Activated CD8-positive, alpha-beta memory T cell treated with anti-CD3 and anti-CD28 coated beads, Interleukin-2, amount 50 U/mL, for 4 hours (primary cell): Measurements from ENCODE around the gene STIM1.

Source experiments
- DNase-seq: peaks from one replicate; pipeline ENCODE4 v3.0.0-alpha.2; 2020

The STIM1 gene

DNA sequence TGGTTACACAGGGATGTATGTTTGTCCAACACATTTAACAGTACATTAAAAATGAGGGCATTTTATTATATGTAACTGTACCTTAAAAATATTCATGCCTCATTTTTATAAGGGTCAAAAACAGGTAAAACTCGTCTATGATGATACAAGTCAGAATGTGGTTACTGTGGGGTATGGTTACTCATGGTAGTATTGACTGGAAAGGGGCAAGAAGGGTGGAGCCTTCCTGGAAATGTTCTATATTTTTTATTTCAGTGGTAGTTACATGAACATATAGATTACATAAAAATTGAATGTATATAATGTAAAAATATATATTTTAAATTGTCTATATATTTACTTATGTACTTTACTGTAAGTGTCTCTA lies 99.8 kb downstream of the STIM1 start:
- no peak for DNase-seq

DNA sequence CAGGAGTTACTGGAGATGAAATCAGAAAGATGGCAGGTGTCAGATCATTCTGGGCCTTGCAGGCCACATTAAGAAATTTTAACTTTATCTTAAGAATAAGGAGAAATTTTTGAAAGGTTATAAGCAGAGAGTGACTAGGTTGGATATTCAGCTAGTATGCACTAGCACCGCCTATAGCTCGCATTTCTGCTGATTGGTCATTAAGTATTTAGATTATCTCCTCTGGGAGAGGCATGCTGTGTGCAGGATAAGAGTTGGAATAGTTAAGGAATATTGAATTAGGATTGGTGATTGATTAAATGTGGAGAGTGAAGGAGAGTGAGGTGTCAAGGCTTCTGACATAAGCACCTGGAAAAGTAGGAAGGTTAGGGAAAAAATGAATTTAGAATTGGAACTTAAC lies 100.6 kb downstream of the STIM1 start:
- DNase-seq: no peak

DNA sequence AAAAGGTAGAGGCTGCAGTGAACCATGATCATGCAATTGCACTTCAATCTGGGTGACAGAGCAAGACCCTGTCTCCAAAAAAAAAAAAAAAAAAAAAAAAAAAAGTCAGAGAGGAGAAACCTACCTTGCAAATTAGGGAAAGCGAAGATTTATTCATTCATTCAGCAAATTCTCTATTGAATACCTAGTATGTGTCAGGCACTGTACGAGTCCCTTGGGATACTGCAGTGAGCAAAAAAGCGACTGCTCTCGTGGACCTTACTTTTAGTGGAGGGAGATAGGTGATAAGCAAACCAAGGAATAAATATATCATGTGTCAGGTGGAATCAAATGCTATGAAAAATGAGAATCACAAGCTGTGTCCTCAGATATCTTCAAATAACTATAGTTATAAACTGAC lies 101.3 kb downstream of the STIM1 start:
- no peak for DNase-seq

DNA sequence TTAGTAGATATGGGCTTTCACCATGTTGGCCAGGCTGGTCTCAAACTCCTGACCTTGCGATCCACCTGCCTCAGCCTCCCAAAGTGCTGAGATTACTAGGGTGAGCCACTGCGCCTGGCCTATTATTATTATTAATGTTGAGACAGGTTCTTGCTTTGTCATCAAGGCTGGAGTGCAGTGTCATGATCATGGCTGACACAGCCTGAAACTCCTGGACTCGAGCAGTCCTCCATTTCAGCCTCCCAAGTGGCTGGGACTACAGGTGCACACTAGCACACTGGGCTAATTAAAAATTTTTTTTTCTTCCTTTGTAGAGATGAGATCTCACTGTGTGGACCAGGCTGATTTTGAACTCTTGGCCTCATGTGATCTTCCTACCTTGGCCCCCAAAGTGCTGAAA lies 102.0 kb downstream of the STIM1 start:
- DNase-seq: no peak

DNA sequence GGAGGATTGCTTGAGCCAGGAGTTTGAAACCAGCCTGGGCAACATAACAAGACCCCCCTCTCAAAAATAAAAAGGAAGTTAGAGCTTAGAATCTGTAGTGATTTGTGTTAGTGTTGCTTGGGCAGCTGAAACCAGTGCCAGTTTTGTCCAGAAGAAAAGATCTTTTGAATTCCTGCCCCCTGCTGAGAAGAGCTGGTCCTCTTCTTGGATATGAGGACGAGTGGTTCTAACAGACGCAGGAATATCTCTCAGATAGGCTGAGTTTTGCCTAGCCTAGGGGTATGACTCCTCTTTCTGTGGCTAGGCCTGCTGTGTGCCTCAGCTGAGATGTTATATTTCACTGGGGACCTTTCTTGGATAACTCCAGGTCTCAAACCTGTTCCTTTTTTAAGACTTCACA lies 102.8 kb downstream of the STIM1 start:
- DNase-seq: no peak

DNA sequence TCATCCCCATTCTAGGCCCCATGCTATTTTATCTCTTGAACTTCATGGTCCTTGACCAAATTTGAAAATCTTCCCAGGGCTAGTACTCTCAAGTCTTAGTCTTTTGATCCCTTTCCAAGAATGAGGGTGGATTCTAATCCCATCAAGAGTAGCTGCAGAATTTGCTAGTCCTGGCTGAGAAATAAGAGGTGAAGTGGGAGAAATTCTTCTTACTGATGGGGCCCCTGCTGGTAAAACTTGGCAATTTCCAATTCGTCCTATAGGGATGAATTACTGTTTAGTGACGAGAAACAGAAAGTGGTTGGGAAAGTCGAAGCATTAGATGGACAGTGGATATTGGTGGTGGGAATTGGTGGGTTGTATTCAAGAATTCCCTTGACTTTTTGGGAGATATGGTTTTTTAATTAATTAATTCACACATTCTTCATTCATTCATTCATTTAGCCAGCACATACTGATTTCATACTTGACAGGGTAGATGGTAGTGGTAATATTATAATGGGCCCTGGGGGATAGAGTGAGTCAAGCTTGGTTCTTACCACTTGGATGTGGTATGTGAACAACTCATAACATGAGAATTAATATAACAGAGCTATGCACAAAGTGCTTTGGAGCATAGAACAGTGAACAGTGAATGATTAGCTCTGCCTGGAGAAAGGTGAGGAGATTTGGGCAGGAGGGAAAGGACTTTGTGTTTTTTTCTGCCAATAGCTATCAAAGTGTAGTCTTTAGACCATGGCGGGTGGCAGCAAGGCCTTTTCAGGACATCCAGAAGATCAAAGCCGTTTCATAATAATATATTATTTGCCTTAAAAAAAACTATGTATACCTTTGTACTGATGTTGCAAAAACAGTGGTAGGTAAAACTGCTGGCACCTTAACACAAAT lies 103.8 kb downstream of the STIM1 start:
- DNase-seq: no peak

DNA sequence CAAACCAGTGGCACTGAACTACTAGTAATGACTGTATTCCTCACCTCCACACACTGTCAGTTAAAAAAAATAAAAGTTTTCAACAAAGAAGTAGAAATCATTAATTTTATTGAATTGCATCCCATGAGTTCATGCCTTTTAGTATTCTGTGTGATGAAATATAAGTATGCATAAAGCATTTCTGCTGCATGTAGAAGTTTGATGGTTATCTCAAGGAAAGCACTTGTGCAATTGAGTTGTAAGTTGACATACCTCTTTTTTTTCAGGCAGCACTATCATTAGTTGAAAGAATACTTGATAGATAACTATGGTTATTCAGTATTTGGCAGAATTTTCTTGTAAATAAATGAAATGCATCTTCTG lies 104.4 kb downstream of the STIM1 start:
- no peak for DNase-seq

DNA sequence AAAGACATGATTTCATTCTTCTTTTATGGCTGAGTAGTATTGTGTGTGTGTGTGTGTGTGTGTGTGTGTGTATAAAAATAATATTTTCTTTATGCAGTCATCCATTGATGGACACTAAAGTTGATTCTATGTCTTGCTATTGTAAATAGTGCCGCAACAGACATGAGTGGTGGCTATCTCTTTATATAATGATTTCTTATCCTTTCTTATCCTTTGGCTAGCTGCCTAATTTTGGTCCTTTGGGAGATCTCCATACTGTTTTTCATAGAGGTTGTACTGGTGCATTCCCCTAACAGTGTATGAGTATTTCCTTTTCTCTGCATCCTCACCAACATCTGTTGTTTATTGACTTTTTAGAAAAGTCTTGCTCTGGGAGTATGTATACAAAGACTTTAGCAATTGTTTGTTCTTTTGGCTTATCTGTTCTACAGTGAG lies 107.0 kb downstream of the STIM1 start:
- DNase-seq: no peak

DNA sequence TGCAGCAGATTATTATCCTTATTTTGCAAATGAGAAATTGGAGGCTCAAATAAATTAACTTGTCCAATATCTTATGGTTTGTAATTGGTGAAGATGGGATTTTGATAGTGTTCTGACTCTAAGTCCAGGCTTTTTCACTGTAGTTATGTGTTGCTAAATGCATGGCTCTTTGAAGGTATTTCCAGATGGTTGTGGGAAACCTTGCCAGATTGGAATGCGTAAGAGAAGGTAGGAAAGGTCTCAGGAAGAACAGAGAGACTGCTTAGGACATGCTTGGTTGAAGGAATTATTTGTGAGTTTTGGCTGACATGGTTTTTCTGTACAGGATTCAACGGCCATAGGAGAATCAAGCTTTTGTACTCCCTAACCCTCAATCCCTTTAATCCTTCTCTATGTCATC lies 108.6 kb downstream of the STIM1 start:
- DNase-seq: no peak

GRCh38 chr11:3964935-3965604 lies 109.6 kb downstream of the STIM1 start:
- DNase-seq: no peak

- no peak for DNase-seq
Measured at GRCh38 chr11:3967695-3968094, 112.2 kb downstream of the STIM1 start.

- DNase-seq: no peak
Measured at GRCh38 chr11:3969200-3969599, 113.7 kb downstream of the STIM1 start.

DNA sequence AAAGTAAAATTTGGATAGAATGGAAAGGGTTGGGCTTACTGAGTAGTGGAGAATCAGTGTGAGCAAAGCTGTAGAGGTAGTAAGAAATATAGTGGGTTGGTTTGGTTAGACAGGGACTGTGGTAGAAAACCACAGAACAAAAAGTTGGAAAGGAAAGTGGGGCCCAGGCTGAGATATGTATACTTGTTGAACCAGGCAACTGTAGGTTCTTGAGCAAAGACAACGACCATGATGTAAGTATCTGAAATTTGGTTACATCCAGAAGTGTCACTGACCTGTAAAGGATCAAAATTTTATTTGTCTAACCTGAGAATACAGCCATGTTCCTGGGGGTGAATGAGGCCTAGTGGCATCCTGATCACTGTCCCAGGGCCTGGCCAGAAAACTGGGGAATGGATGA lies 114.1 kb downstream of the STIM1 start:
- DNase-seq: no peak

GRCh38 chr11:3970108-3970507 lies 114.6 kb downstream of the STIM1 start:
- no peak for DNase-seq

- no peak for DNase-seq
Measured at GRCh38 chr11:3971756-3972404, 116.4 kb downstream of the STIM1 start.

DNA sequence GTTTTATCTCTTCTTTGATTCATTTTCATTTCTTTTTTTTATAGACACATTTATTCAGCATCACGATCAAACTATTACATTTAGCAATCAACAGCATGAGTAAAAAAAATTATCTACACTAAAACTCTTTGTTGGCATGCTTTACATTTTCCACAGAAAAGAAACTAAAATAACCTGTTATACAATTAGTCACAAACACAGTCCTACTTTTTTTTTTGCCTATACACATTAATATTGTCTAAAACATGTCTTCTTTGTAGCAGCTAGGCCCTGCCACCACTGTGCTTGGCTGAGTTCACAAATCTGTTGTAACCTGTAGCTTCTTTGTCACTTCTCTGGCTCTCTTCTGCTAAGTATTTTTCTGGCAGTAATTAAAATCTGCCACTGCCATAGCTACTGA lies 117.0 kb downstream of the STIM1 start:
- no peak for DNase-seq

DNA sequence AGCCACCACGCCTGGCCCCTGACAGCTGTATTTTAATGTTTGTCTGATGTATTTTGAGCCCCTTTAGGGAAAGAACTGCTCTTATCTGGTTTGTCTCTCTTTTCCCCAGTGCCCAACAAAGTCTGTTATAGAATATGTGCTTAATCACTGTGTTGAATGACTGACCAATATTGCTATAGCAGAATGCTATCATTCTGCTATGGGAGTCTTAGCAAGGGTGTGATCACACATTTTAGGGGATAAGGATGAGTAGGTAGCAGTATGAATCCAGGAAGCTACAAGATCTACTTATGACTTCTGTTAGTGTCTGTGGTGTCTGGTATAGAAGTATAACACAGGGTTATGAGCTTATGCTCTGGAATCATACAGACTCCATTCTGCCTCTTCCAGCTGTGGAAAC lies 121.6 kb downstream of the STIM1 start:
- DNase-seq: no peak

- DNase-seq: no peak
Measured at GRCh38 chr11:3981084-3981633, 125.7 kb downstream of the STIM1 start.

GRCh38 chr11:3982431-3982830 lies 127.0 kb downstream of the STIM1 start:
- DNase-seq: no peak

DNA sequence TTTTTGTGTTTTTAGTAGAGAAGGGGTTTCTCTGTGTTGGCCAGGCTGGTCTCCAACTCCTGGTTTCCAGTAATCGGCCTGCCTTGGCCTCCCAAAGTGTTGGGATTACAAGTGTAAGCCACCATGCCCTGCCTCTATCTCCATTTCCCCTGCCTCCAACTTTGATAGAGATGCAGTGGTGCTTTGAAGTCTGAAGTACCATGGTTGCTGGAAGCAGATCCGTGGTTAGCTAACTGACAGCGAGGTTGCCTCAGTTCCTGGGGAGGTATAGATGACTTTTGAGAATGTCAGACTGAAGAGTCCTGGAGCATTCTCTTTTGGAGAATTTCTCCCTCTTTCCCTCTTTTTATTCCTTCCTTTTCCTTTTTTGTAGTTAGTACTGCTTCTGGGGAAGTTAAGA lies 127.6 kb downstream of the STIM1 start:
- DNase-seq: no peak

DNA sequence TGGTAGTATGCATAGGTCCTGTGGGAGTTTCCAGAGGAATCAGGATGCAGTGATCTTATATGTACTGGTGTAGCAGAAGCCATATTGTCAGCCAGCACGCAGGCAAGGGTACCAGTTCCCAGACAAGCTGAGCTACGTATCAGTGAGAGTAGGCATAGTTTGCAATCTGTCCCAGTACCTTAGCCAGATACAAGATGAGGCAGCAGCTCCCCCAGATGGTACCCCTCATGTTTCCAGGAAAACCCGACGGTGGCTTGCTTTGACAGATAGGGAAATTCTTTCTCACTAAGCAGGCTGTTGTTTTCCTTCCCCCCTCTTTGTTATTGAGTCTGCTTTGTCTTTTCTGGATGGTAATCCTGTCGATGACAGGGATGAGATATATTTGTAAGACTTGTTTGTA lies 129.4 kb downstream of the STIM1 start:
- peak; percentile 43 for DNase-seq

DNA sequence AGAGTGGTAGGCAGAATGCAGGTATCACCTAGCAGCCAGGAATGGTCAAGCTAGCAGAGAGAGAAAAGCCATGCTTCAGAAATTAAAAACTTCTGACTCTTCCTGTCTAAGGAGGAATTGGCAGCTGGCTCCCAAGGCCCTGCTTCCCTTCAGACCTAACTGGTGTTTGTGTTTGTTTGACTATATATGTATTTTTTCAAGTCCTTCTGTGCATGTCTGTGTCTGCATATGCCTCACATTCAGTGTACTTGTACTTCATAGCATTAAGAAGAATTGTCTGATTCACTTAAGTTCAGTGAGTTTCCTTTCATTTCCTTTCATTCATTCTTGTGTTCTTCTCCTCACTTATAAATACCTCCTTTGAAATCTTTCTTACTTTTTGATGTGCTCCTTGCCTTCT lies 130.2 kb downstream of the STIM1 start:
- no peak for DNase-seq

DNA sequence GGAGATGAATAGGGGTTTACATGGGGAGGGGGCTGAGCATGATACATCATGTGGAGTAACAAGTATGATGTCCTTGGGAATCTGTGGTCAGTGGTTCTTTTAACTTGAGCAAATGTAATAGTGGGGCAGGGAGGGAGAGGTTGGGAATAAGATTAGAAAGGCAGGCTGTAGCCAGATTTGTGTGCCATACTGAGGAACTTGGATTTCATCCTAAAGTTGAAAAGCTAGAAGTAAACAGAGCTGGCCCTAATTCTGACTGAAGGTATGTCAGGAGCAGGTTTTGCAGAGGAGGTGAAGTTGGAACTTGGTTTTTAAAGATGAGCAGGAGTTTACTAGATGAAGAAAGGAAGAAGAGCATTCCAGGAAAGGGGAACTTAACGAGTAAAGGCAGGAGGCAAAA lies 130.8 kb downstream of the STIM1 start:
- DNase-seq: no peak
